Peyer's patch (tissue), 4 donors: ENCODE measurements around the gene MYL4. TPM values are rescaled to one million over a fixed set of nuclear protein-coding genes. Genes with fewer than 3 reads are reported as not detected.
"Not testable (repeated sequence)": the region's sequence is repeated elsewhere in the genome, so short reads cannot be mapped to it uniquely, and the experiment has no call there.

Experiments used
- DNase-seq, 3 donors: peaks; one replicate each; pipeline ENCODE4 v3.0.0-alpha.2; 2017 to 2019
- H3K27ac ChIP-seq, 4 donors: fragments of 200-600 bp; sonication (generic); one replicate each; pipeline ENCODE4 v1.5.1; 2016 to 2019
- H3K27me3 ChIP-seq, 2 donors: fragments of 200-600 bp; sonication (generic); one replicate each; pipeline ENCODE4 v1.5.1; 2019
- H3K36me3 ChIP-seq, 3 donors: fragments of 200-600 bp; sonication (generic); one replicate each; pipeline ENCODE4 v1.5.1; 2016 to 2019
- H3K4me1 ChIP-seq, 4 donors: fragments of 200-600 bp; sonication (generic); one replicate each; pipeline ENCODE4 v1.5.1; 2016 to 2019
- H3K4me3 ChIP-seq, 4 donors: fragments of 200-600 bp; sonication (generic); 1 replicate in 3 of 4; 2 replicates in 1 of 4; pipeline ENCODE4 v1.5.1; 2016 to 2019; ENCODE audit warnings: mild to moderate bottlenecking in 1 of 4
- H3K9me3 ChIP-seq, 4 donors: fragments of 200-600 bp; sonication (generic); one replicate each; pipeline ENCODE4 v1.5.1; 2016 to 2019; ENCODE audit warnings: mild to moderate bottlenecking in 1 of 4
- CTCF ChIP-seq, 6 experiments: fragments of 450-650 bp in 4 of 6; fragments of 200-600 bp in 2 of 6; sonication (generic) in 1 of 6; IDR thresholded peaks; one replicate each; pipeline ENCODE4 v1.5.1; 2017 to 2019; ENCODE audit warnings: antibody characterized with exemption in 6 of 6, mild to moderate bottlenecking in 3 of 6, moderate library complexity in 1 of 6
- POLR2A ChIP-seq, 2 donors: fragments of 450-650 bp; IDR thresholded peaks; one replicate each; pipeline ENCODE4 v1.5.1; 2017; ENCODE audit warnings: antibody characterized with exemption in 2 of 2, mild to moderate bottlenecking in 2 of 2, moderate library complexity in 2 of 2
- total RNA-seq, 4 donors: library from RNA; depleted of rRNA; stranded (reverse); fragments of >200 nt; gene quantifications; one replicate each; pipeline ENCODE4 v1.1.0, GENCODE V29; 2016

Gene MYL4
- total RNA-seq, 4 donors from 2014 or later, result 9.1 TPM; not detected in 3

- Histone ChIP-seq H3K9me3 (no peaks in the 10 kb centered on the region), H3K27me3 (no peaks in the 10 kb centered on the region), H3K4me1 (no peaks in the 10 kb centered on the region), H3K36me3 (peaks cover 0 to 11% (median 0%) of the 10 kb centered on the region in 3 donors), H3K27ac (no peak overlapping the region), H3K4me3 (no peak overlapping the region)
- TF ChIP-seq POLR2A (IDR thresholded peaks at IDR 0.05), result no peak
- TF ChIP-seq CTCF (IDR thresholded peaks at IDR 0.05), result no peak
- DNase-seq, result no peak
Observed at GRCh38 chr17:47172696-47173565, 36.2 kb upstream of the MYL4 start.

GRCh38 chr17:47174823-47175222 is 34.3 kb upstream of the MYL4 start:
- not testable (repeated sequence) for H3K4me1 ChIP-seq, H3K4me3 ChIP-seq, H3K9me3 ChIP-seq, H3K27ac ChIP-seq, DNase-seq, H3K27me3 ChIP-seq, H3K36me3 ChIP-seq

- H3K27ac ChIP-seq, result no peak overlapping the region
- no peak for DNase-seq
- H3K4me1 ChIP-seq, result no peaks in the 10 kb centered on the region
- no peak for TF ChIP-seq POLR2A (IDR thresholded peaks at IDR 0.05)
- TF ChIP-seq CTCF (IDR thresholded peaks at IDR 0.05), result no peak
- H3K4me3 ChIP-seq, result no peak overlapping the region
- H3K9me3 ChIP-seq, result no peaks in the 10 kb centered on the region
- H3K27me3 ChIP-seq, result no peaks in the 10 kb centered on the region
- H3K36me3 ChIP-seq, result peaks cover 0 to 17% (median 0%) of the 10 kb centered on the region in 3 donors
Observed at GRCh38 chr17:47176389-47176826, 32.7 kb upstream of the MYL4 start.

- Histone ChIP-seq H3K27me3 (no peaks in the 10 kb centered on the region), H3K4me3 (no peak overlapping the region), H3K4me1 (no peaks in the 10 kb centered on the region), H3K27ac (no peak overlapping the region), H3K36me3 (peaks cover 0 to 17% (median 0%) of the 10 kb centered on the region in 3 donors), H3K9me3 (no peaks in the 10 kb centered on the region)
- TF ChIP-seq CTCF (IDR thresholded peaks at IDR 0.05) (no peak), POLR2A (IDR thresholded peaks at IDR 0.05) (no peak)
- DNase-seq, result no peak
Observed at GRCh38 chr17:47177261-47177660, 31.9 kb upstream of the MYL4 start.

- H3K9me3 ChIP-seq, result no peaks in the 10 kb centered on the region
- H3K27me3 ChIP-seq, result no peaks in the 10 kb centered on the region
- H3K36me3 ChIP-seq, result peaks cover 0 to 17% (median 0%) of the 10 kb centered on the region in 3 donors
- no peak overlapping the region for H3K4me3 ChIP-seq
- TF ChIP-seq CTCF (IDR thresholded peaks at IDR 0.05), result no peak
- TF ChIP-seq POLR2A (IDR thresholded peaks at IDR 0.05), result no peak
- peaks cover 0 to 6% (median 0%) of the 10 kb centered on the region in 4 donors for H3K4me1 ChIP-seq
- DNase-seq, result no peak
- H3K27ac ChIP-seq, result no peak overlapping the region
Observed at GRCh38 chr17:47179141-47179540, 30.0 kb upstream of the MYL4 start.

GRCh38 chr17:47180337-47180736 is 28.8 kb upstream of the MYL4 start:
- H3K27ac ChIP-seq, result no peak overlapping the region
- DNase-seq, result no peak
- no peak overlapping the region for H3K4me3 ChIP-seq
- peaks cover 0 to 6% (median 0%) of the 10 kb centered on the region in 4 donors for H3K4me1 ChIP-seq
- H3K36me3 ChIP-seq, result peaks cover 0 to 17% (median 0%) of the 10 kb centered on the region in 3 donors
- H3K27me3 ChIP-seq, result no peaks in the 10 kb centered on the region
- no peak for TF ChIP-seq CTCF (IDR thresholded peaks at IDR 0.05)
- no peak for TF ChIP-seq POLR2A (IDR thresholded peaks at IDR 0.05)
- no peaks in the 10 kb centered on the region for H3K9me3 ChIP-seq

- H3K4me1 ChIP-seq, H3K27me3 ChIP-seq, H3K27ac ChIP-seq, H3K9me3 ChIP-seq, H3K4me3 ChIP-seq, DNase-seq: not testable (repeated sequence)
- peaks cover 0 to 17% (median 0%) of the 10 kb centered on the region in 3 donors for H3K36me3 ChIP-seq
Observed at GRCh38 chr17:47180988-47181387, 28.2 kb upstream of the MYL4 start.
